ENCODE results near the gene ZNF74. TPM values are rescaled to one million over a fixed set of nuclear protein-coding genes. Genes with fewer than 3 reads are reported as not detected.
"Not testable (repeated sequence)": the region's sequence is repeated elsewhere in the genome, so short reads cannot be mapped to it uniquely, and the experiment has no call there.

Gene ZNF74
- total RNA-seq, 1 donor from 2014 or later: 54.2 TPM

DNA sequence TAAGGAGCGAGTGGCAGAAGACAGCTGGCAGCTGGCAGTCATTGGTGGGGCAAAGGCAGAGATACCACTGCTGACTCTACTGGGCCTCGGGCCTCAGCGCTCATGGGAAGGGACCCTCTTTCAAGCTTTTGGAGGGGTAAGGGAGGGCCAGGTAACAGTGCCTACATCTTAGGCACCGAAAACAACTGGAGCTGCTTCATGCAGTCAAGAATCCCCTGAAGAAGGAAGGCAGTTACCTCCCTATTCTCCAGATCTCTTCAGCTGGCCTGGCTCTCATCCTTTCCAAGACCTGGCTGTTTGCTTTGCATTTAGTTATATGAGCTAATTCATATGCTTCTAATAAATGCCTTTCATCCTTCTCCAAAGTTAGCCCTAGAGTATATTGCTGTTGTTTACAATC lies 15.8 kb upstream of the ZNF74 start:
- Mint-ChIP-seq H3K36me3 (ENCODE audit: low read depth) (no peaks in the 10 kb centered on the region), H3K27me3 (ENCODE audit: low read depth) (peaks cover 13% of the 10 kb centered on the region), H3K27ac (ENCODE audit: unreplicated experiment) (no peak overlapping the region), H3K4me3 (no peak overlapping the region), H3K9me3 (peaks cover 2% of the 10 kb centered on the region), H3K4me1 (peaks cover 8% of the 10 kb centered on the region)
- TF ChIP-seq, protein P1, sequence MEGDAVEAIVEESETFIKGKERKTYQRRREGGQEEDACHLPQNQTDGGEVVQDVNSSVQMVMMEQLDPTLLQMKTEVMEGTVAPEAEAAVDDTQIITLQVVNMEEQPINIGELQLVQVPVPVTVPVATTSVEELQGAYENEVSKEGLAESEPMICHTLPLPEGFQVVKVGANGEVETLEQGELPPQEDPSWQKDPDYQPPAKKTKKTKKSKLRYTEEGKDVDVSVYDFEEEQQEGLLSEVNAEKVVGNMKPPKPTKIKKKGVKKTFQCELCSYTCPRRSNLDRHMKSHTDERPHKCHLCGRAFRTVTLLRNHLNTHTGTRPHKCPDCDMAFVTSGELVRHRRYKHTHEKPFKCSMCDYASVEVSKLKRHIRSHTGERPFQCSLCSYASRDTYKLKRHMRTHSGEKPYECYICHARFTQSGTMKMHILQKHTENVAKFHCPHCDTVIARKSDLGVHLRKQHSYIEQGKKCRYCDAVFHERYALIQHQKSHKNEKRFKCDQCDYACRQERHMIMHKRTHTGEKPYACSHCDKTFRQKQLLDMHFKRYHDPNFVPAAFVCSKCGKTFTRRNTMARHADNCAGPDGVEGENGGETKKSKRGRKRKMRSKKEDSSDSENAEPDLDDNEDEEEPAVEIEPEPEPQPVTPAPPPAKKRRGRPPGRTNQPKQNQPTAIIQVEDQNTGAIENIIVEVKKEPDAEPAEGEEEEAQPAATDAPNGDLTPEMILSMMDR (conservative IDR thresholded peaks at IDR 0.05): no peak
- no peak for DNase-seq (ENCODE audit: low read depth, low spot score)

DNA sequence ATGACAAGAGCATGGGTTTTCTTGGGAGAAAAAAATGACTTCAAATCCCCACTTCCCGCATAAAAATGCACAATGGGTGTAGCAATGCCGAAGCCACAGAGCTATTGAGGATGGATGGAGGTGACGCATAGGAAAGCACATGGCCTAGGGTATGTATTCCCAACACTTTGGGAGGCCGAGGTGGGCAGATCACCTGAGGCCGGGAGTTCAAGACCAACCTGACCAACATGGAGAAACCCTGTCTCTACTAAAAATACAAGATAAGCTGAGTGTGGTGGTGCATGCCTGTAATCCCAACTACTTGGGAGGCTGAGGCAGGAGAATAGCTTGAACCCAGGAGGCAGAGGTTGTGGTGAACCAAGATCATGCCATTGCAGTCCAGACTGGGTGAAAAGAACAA lies 15.3 kb upstream of the ZNF74 start:
- DNase-seq (ENCODE audit: low read depth, low spot score); H3K4me1 Mint-ChIP-seq; H3K36me3 Mint-ChIP-seq (ENCODE audit: low read depth); H3K4me3 Mint-ChIP-seq; H3K9me3 Mint-ChIP-seq; H3K27ac Mint-ChIP-seq (ENCODE audit: unreplicated experiment): not testable (repeated sequence)
- H3K27me3 Mint-ChIP-seq (ENCODE audit: low read depth): peaks cover 16% of the 10 kb centered on the region

DNA sequence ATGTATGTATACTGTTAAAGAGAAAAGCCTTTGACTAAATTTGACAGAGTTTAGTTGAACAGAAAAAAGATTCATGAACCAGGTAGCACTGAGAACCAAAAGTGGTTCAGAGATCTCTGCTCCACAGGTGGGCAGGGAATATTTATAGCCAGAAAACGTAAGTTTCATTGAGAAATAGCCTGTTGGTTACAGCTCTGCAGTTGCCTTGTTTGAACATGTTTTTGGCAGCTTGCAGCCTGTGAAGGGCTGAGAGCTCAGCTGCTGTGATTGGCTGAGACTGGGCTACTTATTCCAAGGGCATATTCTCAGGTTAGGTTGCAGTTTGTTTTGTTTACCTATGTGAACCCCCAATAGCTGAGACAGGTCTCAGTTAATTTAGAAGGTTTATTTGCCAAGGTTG lies 13.5 kb upstream of the ZNF74 start:
- Mint-ChIP-seq H3K27ac (ENCODE audit: unreplicated experiment) (no peak overlapping the region), H3K27me3 (ENCODE audit: low read depth) (peaks cover 21% of the 10 kb centered on the region), H3K4me3 (no peak overlapping the region), H3K4me1 (no peaks in the 10 kb centered on the region), H3K36me3 (ENCODE audit: low read depth) (no peaks in the 10 kb centered on the region), H3K9me3 (no peaks in the 10 kb centered on the region)
- no peak for DNase-seq (ENCODE audit: low read depth, low spot score)
- TF ChIP-seq, protein P1 (conservative IDR thresholded peaks at IDR 0.05): no peak

DNA sequence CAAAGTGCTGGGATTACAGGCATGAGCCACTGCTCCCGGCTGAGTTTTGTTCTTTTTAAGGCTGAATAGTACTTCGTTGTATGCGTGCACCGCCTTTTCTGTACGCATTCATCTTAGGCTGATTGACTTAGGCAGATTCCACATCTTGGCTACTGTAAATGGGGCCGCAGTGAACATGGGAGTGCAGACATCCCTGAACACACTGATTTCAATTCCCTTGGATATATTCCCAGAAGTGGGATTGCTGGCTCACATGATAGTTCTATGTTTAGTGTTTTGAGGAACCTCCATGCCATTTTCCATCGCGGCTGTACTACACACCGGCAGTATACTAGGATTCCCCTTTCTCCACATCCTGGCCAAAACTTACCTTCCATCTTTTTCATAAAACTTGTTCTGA lies 10.4 kb upstream of the ZNF74 start:
- H3K9me3 Mint-ChIP-seq: no peaks in the 10 kb centered on the region
- TF ChIP-seq, protein P1 (conservative IDR thresholded peaks at IDR 0.05): no peak
- no peak overlapping the region for H3K27ac Mint-ChIP-seq (ENCODE audit: unreplicated experiment)
- peaks cover 30% of the 10 kb centered on the region for H3K27me3 Mint-ChIP-seq (ENCODE audit: low read depth)
- no peaks in the 10 kb centered on the region for H3K4me1 Mint-ChIP-seq
- no peak overlapping the region for H3K4me3 Mint-ChIP-seq
- no peaks in the 10 kb centered on the region for H3K36me3 Mint-ChIP-seq (ENCODE audit: low read depth)
- no peak for DNase-seq (ENCODE audit: low read depth, low spot score)

DNA sequence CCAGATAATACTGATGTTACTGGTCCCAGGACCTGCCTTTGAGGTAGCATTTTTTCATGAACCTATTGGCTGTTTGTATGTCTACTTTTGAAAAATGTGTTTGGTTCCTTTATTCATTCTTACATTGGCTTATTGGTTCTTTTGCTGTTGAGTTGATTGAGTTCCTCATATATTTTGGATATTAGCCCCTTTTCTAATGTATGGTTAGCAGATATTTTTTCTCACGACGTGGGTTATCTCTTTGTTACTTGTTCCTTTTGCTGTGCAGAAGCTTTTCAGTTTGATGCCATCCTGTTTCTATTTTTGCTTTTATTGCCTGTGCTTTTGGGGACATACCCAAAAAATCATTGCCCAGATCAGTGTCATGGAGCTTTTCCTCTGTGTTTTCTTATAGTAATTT lies 9.8 kb upstream of the ZNF74 start:
- no peaks in the 10 kb centered on the region for H3K9me3 Mint-ChIP-seq
- no peak overlapping the region for H3K27ac Mint-ChIP-seq (ENCODE audit: unreplicated experiment)
- TF ChIP-seq, protein P1 (conservative IDR thresholded peaks at IDR 0.05): no peak
- peaks cover 30% of the 10 kb centered on the region for H3K27me3 Mint-ChIP-seq (ENCODE audit: low read depth)
- no peaks in the 10 kb centered on the region for H3K36me3 Mint-ChIP-seq (ENCODE audit: low read depth)
- no peak overlapping the region for H3K4me3 Mint-ChIP-seq
- DNase-seq (ENCODE audit: low read depth, low spot score): no peak
- H3K4me1 Mint-ChIP-seq: no peaks in the 10 kb centered on the region

DNA sequence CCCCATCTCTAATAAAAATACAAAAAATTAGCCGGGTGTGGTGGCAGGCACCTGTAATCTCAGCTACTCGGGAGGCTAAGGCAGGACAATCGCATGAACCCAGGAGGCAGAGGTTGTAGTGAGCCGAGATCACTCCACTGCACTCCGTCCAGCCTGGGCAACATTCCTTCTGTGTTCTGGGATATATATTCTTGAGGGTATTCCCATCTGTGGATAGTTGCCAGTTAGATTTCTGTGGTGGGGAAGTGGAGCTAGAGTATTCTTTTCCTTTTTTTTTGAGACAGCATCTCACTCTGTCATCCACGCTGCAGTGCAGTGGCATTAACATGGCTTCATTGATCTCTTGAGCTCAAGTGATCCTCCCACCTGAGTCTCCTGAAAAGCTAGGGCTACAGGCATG lies 9.1 kb upstream of the ZNF74 start:
- DNase-seq (ENCODE audit: low read depth, low spot score): no peak
- peaks cover 30% of the 10 kb centered on the region for H3K27me3 Mint-ChIP-seq (ENCODE audit: low read depth)
- no peaks in the 10 kb centered on the region for H3K9me3 Mint-ChIP-seq
- H3K4me1 Mint-ChIP-seq: no peaks in the 10 kb centered on the region
- no peak overlapping the region for H3K27ac Mint-ChIP-seq (ENCODE audit: unreplicated experiment)
- no peaks in the 10 kb centered on the region for H3K36me3 Mint-ChIP-seq (ENCODE audit: low read depth)
- TF ChIP-seq, protein P1 (conservative IDR thresholded peaks at IDR 0.05): no peak
- no peak overlapping the region for H3K4me3 Mint-ChIP-seq
